ENCODE results near the gene NEURL2.

NEURL2 gene

GRCh38 chr20:45920462-45921336 lies 29.7 kb upstream of the NEURL2 start:
- no peak for DNase-seq (ENCODE audit: low read depth in 1 of 2, low spot score in 1 of 2)

DNA sequence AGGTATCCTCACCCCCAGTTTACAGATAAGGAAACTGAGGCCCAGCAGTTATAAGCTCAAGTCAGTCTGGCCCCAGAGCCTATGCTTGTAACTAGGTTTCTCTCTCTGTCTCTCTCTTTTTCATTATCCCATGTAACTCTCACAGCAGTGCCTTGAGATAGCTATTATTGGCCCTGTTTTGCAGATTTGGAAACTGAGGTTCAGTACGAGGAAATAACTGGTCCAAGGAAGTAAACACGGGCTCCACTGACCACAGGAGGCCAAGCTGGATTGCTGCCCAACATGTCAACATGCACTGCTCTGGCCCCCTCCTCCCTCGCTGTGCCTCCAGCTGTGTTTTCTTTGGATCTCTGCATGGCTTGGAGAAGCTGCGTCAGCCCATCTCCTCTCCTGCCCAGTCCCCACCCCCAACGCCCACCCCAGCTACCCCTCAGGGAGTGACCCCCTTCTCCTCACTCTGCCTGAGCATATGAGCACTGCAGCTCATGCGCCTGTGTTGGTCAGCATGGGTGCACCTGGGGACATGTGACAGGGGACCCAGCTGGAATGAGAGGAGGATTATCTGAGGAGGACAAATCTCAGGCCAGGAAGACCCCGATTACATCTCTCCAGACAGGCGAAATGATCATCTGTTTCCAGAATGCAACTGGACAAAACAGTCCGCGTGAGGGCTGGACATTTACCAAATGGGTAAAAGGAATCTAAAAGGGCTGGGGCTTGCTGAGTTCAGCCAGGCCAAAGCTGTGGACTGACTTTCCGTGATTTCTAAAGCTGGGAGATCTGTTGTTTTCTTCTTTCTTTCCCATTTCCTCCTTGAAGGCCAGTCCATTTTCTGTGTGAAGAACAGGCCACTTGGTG lies 28.8 kb upstream of the NEURL2 start:
- no peak for DNase-seq (ENCODE audit: low read depth in 1 of 2, low spot score in 1 of 2)

DNA sequence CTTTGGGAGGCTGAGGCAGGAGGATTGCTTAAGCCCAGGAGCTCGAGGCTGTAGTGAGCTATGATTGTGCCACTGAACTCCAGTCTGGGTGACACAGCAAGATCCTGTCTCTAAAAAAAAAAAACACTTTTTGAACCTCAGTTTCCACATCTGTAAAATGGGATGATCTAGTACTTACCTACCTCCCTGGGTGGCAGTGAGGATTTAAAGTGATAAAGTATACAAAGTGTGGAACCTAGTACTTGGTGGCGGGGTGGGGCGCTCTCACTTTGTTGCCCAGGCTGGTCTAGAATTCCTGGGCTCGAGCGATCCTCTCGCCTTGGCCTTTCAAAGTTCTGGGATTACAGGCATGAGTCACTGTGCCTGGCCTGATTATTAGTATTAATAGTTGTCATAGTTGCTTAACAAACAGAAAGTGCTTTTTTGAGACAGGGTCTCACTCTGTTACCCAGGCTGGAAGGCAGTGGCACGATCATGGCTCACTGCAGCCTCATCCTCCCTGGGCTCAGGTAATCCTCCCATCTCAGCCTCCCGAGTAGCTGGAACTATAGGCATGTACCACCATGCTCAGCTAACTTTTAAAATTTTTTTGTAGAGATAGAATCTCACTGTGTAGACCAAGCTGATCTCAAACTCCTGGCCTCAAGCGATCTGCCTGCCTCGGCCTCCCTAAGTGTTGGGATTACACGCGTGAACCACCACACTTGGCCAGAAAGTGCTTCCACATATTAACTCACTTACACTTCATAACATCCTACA lies 27.9 kb upstream of the NEURL2 start:
- no peak for DNase-seq (ENCODE audit: low read depth in 1 of 2, low spot score in 1 of 2)

- no peak for DNase-seq (ENCODE audit: low read depth in 1 of 2, low spot score in 1 of 2)
Observed at GRCh38 chr20:45918182-45918737, 27.3 kb upstream of the NEURL2 start.

DNA sequence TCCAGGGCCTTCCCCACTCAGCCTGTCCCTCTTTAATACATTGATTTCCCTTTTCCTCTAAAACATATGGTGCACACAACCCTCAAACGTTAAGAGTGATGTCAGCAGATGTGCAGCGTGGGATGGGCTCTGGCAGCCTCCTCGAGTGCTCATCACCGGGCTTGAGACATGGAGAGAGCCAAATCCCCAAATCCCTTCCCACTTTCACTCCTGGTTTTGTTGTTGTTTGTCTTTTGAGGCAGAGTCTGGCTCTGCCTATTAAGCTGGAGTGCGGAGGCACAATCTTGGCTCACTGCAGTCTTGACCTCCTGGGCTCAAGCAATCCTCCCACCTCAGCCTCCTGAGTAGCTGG lies 26.8 kb upstream of the NEURL2 start:
- no peak for DNase-seq (ENCODE audit: low read depth in 1 of 2, low spot score in 1 of 2)

DNA sequence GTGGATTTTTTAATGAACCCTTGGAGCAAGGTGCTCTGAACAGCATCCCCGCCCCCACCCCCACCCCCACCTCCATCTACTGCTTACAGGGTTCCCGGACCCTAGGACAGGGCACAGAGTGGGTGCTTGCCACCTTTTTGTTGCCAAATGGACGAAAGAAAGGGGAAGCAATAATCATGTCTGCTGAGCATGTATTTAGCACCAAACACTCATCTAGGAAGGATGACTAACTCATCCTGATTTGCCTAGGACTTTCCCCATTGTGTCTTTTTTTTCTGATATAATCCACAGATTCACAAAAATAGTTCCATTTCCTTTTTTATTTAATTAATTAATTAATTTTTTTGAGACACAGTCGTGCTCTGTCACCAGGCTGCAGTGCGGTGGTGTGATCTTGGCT lies 22.1 kb upstream of the NEURL2 start:
- DNase-seq (ENCODE audit: low read depth in 1 of 2, low spot score in 1 of 2), result no peak

- DNase-seq (ENCODE audit: low read depth in 1 of 2, low spot score in 1 of 2), result no peak
Observed at GRCh38 chr20:45912344-45912682, 21.3 kb upstream of the NEURL2 start.

- no peak for DNase-seq (ENCODE audit: low read depth in 1 of 2, low spot score in 1 of 2)
Observed at GRCh38 chr20:45911486-45912343, 20.7 kb upstream of the NEURL2 start, which contains the start of gene PLTP. Gene PLTP, minus strand, starts transcription at chr20:45912155. Its CDS starts 703 bp downstream, at chr20:45911452.

DNA sequence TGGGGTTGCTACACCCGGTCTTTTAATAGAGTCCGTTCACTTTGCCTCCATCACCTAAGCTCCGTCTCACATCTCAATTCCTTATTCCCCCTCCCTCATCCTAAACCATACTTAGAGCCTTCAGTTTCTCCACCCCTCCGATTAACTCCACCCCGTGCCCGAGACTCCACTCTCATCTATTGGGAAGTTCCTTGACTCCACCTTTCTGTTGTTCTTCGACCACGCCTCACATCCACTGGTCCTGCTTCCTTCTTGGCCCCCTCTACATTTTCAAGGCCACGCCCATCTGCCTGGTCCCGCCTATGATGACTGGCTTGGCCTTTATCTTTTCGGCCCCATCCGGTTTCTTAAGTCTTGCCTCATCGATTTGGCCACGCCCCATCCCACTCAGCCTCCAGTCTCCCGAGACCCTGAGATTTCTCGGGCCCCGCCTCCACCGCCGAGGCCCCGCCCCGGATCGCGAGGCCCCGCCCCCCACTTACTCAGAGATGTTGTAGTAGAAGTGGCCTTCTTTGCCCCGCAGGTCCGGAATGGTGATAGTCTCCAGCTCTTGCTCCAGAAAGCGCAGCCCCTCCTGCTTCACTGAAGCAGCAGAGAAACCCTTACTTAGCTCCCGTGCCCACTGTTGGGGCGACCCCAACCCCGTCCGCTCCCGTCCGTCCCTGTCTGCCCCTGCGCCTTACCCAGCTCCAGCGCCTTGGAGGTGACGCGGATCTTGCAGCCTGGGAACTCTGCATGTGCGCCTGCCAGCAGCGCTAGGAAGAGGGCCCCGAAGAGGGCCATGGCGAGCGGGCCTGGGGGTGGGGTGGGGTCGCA lies 19.9 kb upstream of the NEURL2 start:
- peak; percentile 66 to 77 for DNase-seq (ENCODE audit: low read depth in 1 of 2, low spot score in 1 of 2)

DNA sequence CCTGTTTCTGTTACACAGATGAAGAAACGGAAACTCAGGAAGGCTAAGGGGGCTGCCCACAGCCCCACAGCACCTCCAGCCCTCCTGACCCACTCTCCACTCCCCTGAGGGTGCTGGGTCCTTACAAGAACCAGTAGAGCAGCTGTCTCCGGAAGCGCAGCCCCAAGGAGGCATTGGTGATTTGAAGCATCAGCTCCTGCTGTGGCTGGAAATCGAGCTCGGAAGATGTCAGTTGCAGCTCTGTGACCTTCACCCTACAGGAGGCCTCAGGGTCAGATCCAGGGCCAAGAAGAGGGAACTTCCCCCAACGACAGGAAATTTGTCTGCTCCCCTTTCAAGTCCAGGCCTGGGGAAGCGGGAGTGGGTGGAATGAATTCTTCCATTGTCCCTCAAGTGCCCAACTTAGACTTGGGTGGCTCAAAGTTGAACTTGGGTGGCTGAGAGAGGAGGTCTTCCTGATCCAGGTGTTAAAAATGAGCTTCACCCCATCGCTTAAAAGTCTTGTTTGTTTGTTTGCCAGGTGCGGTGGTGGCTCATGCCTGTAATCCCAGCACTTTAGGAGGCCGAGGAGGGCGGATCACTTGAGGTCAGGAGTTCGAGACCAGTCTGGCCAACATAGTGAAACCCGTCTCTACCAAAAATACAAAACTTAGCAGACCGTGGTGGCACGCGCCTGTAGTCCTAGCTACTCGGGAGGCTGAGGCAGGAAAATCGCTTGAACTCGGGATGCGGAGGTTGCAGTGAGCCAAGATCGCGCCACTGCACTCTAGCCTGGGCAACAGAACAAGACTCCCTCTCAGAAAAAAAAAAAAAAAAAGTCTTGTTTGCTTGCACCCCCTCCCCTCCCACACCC lies 19.0 kb upstream of the NEURL2 start:
- DNase-seq (ENCODE audit: low read depth in 1 of 2, low spot score in 1 of 2), result no peak

DNA sequence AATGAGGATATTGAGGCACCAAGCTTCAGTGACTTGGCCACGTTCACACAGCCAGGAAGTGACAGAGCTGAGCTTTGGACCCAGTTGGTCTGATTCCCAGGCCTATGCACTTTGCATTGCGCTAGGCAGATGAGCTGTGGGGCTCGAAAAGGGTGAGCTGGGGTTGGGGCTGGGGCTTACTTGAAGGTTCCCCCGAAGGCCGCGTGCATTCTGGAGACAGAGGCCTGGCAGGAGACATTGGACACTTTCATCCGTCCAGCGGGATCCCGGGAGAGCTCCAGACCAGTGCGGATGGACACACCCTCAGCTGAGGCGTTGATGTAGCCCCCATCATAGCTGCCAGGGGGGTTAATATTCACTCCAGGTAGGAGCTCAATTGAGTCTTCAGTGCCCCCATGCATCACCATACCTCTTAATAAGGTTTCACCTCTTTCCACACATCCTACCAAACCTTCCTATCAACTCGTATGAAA lies 18.4 kb upstream of the NEURL2 start:
- no peak for DNase-seq (ENCODE audit: low read depth in 1 of 2, low spot score in 1 of 2)

- DNase-seq (ENCODE audit: low read depth in 1 of 2, low spot score in 1 of 2), result no peak
Observed at GRCh38 chr20:45908084-45908483, 17.1 kb upstream of the NEURL2 start.

DNA sequence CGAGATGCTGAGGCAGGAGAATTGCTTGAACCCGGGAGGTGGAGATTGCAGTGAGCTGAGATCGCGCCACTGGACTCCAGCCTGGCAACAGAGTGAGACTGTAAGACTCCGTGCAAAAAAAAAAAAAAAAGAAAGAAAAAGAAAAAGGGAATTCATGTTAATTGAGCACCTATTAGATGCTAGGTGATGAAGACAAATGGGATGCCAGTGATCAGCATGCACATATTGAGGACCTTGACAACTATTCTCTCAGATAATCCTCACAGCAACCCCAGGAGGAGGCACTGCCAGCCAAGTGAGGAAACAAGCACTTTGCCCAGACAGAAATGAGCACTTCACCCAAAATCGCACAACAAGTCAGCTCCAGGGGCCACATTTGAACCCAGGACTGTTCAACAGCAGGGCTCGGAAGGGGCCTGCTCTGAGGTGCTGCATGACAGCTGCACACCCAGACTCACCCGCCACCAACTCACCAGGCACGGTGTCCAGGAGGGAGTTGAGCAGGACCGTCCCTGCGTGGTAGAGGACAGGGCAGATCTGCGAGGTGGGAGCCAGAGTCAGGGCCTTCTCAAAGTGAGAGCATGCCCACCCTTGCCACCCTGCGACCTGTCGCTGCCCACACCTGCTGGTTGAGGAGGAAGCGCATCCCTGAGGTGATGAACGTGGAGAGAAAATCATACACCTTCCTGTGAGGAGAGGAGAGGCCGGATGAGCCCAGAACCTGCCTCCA lies 16.4 kb upstream of the NEURL2 start:
- DNase-seq (ENCODE audit: low read depth in 1 of 2, low spot score in 1 of 2), result no peak

- DNase-seq (ENCODE audit: low read depth in 1 of 2, low spot score in 1 of 2), result no peak
Observed at GRCh38 chr20:45905505-45906079, 14.6 kb upstream of the NEURL2 start.

- no peak for DNase-seq (ENCODE audit: low read depth in 1 of 2, low spot score in 1 of 2)
Observed at GRCh38 chr20:45904583-45905504, 13.8 kb upstream of the NEURL2 start.

DNA sequence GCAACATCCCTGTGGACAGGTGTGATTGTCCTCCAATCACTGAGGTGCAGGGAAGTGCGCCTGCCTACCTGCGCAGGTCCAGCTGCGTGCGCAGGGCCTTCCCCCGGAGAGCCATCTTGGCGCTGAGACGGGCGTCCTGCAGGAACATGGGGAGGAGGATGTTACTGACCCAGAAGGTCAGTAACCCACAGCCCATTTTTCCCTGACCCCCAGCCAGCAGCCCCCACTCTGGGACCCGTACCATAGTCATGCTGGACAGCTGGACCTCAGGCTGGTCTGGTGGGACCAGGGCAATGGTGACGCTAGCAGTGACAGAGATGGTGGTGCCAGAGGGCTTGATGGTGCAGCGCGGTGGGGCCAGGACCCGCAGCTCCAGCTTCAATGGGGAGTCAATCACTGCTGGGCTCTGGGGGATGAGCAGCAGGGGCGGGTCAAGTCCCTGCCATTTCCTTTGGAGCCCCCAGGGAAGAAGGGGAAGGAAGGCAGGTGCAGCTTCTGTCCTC lies 11.2 kb upstream of the NEURL2 start:
- no peak for DNase-seq (ENCODE audit: low read depth in 1 of 2, low spot score in 1 of 2)
